Mesendoderm (in vitro differentiated cells): Measurements from ENCODE around the gene RALGPS1.

Source experiments
- DNase-seq: peaks from one replicate; pipeline ENCODE4 v3.0.0; 2013
- H2AK5ac ChIP-seq: 2 replicates; pipeline ENCODE4 v1.6.1; 2013; ENCODE audit warnings: low read length, inconsistent platforms
- H2BK120ac ChIP-seq: 2 replicates; pipeline ENCODE4 v1.6.1; 2013; ENCODE audit warnings: low read depth, mild to moderate bottlenecking, low read length, moderate library complexity, mixed read lengths
- H2BK15ac ChIP-seq: replicated peaks from 2 replicates; pipeline ENCODE4 v1.6.1; 2013; ENCODE audit warnings: low read depth, mild to moderate bottlenecking, moderate library complexity
- H2BK5ac ChIP-seq: 2 replicates; pipeline ENCODE4 v1.6.1; 2013; ENCODE audit warnings: low read length, inconsistent platforms
- H3K18ac ChIP-seq: 2 replicates; pipeline ENCODE4 v1.6.1; 2013; ENCODE audit warnings: mild to moderate bottlenecking, low read length, mixed read lengths
- H3K23ac ChIP-seq: one replicate; pipeline ENCODE4 v1.6.1; 2013; ENCODE audit warnings: low read length
- H3K27ac ChIP-seq: 2 replicates; pipeline ENCODE4 v1.5.1; 2013; ENCODE audit warnings: low read depth, mild to moderate bottlenecking, inconsistent platforms, low read length, moderate library complexity
- H3K27me3 ChIP-seq: 2 replicates; pipeline ENCODE4 v1.6.1; 2013; ENCODE audit warnings: low read length, control low read depth, mild to moderate bottlenecking, inconsistent platforms; ENCODE audit not compliant: insufficient read depth, poor library complexity
- H3K36me3 ChIP-seq: 2 replicates; pipeline ENCODE4 v1.6.1; 2013; ENCODE audit warnings: low read length, inconsistent platforms; ENCODE audit not compliant: control insufficient read depth, insufficient read depth
- H3K4ac ChIP-seq: one replicate; pipeline ENCODE4 v1.6.1; 2013; ENCODE audit warnings: low read depth, mild to moderate bottlenecking, low read length, moderate library complexity
- H3K4me1 ChIP-seq: 2 replicates; pipeline ENCODE4 v1.6.1; 2013; ENCODE audit warnings: low read depth, low read length, inconsistent platforms; ENCODE audit not compliant: control insufficient read depth
- H3K4me2 ChIP-seq: 2 replicates; pipeline ENCODE4 v1.6.1; 2013; ENCODE audit warnings: low read length
- H3K4me3 ChIP-seq: 2 replicates; pipeline ENCODE4 v1.5.1; 2013; ENCODE audit warnings: mild to moderate bottlenecking, low read length
- H3K56ac ChIP-seq: one replicate; pipeline ENCODE4 v1.6.1; 2013; ENCODE audit warnings: low read length
- H3K79me1 ChIP-seq: 2 replicates; pipeline ENCODE4 v1.6.1; 2013; ENCODE audit warnings: low read length, inconsistent platforms
- H3K79me2 ChIP-seq: 2 replicates; pipeline ENCODE4 v1.6.1; 2013; ENCODE audit warnings: mild to moderate bottlenecking, low read length; ENCODE audit not compliant: control insufficient read depth, insufficient read depth
- H3K9ac ChIP-seq: 2 replicates; pipeline ENCODE4 v1.6.1; 2013; ENCODE audit warnings: low read length, inconsistent platforms
- H4K5ac ChIP-seq: one replicate; pipeline ENCODE4 v1.6.1; 2013; ENCODE audit warnings: low read length
- H4K8ac ChIP-seq: one replicate; pipeline ENCODE4 v1.6.1; 2013; ENCODE audit warnings: low read depth, mild to moderate bottlenecking, control low read depth, low read length, moderate library complexity
- WGBS: extraction: QIAGEN DNeasy Blood & Tissue Kit; methylation state at CpG from one replicate; pipeline ENCODE4 v1.1.7; 2013; ENCODE audit warnings: low lambda C conversion rate, missing lambda C conversion rate; ENCODE audit not compliant: insufficient coverage; ENCODE audit errors: extremely low coverage; 5-methylcytosine and 5-hydroxymethylcytosine counted together

The RALGPS1 gene

DNA sequence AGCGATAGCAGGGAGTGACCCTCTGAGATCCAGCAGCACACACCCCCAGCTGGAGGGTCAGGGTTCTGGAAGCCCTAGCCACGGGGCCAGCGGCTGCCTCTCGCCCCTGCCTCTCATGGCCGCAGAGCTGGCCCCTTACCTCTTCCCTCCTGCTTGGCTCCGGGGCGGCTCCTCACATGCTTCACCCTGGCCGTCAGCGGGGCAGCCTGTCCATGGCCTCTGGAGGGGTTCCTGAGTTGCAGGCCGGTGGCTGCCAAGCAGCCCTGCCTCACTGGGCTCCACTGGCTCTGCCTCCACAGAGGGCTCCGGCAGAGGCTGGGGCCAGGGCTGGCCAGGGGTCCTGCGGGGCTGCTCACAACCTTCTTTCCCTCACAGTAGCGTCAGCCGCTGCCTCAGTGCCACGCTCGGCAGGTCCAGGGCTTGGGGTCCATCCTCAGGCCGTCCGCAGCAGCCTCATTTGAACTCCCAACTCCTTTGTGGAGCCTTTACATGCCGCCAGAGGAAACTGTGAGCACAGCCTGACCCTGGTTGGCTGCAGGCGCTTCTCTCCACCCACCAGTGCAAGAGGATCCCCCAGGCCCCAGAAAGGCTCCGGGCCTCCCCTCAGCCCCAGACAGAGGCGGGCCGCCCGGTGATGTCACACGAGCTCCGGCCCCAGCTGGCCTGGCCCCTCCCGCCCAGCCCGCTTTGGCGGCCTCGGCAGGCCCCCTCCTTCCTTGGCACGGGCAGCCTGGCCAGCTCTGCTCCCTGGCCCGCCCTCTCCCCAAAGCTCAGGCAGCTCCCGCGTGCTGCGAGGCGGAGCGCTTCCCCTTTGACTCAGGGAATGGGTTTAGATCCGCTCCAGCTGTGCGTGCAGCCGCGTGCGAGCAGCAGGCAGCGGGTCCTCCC, 207.8 kb downstream of the RALGPS1 start, which contains the start of gene ANGPTL2:
TSS of gene ANGPTL2 (minus strand) at position 460 of the 888 bp plus-strand sequence. CDS start 13,904 bp downstream, outside the sequence.
- Histone ChIP-seq H3K9ac (peak within 1 kb of the TSS; percentile 82), H4K8ac (no peak within 1 kb of the TSS), H3K27me3 (no peaks in the 10 kb centered on the region), H3K4me3 (peak within 1 kb of the TSS; percentile 55), H3K36me3 (no peaks in the 10 kb centered on the region), H3K4ac (no peak within 1 kb of the TSS), H3K27ac (no peak within 1 kb of the TSS), H3K79me1 (peaks cover 2% of the 10 kb centered on the region), H3K56ac (peak within 1 kb of the TSS; percentile 95), H4K5ac (no peak within 1 kb of the TSS), H3K23ac (peak within 1 kb of the TSS; percentile 37), H2BK120ac (no peak within 1 kb of the TSS), H3K79me2 (no peaks in the 10 kb centered on the region), H3K18ac (peak within 1 kb of the TSS; percentile 28), H3K4me1 (peaks cover 3% of the 10 kb centered on the region), H3K4me2 (peak within 1 kb of the TSS; percentile 95), H2AK5ac (no peak within 1 kb of the TSS), H2BK5ac (no peak within 1 kb of the TSS), H2BK15ac (no peak within 1 kb of the TSS)
- WGBS: no CpG with 5 or more reads among the region's 43 CpGs
- DNase-seq: peak; percentile 94

DNA sequence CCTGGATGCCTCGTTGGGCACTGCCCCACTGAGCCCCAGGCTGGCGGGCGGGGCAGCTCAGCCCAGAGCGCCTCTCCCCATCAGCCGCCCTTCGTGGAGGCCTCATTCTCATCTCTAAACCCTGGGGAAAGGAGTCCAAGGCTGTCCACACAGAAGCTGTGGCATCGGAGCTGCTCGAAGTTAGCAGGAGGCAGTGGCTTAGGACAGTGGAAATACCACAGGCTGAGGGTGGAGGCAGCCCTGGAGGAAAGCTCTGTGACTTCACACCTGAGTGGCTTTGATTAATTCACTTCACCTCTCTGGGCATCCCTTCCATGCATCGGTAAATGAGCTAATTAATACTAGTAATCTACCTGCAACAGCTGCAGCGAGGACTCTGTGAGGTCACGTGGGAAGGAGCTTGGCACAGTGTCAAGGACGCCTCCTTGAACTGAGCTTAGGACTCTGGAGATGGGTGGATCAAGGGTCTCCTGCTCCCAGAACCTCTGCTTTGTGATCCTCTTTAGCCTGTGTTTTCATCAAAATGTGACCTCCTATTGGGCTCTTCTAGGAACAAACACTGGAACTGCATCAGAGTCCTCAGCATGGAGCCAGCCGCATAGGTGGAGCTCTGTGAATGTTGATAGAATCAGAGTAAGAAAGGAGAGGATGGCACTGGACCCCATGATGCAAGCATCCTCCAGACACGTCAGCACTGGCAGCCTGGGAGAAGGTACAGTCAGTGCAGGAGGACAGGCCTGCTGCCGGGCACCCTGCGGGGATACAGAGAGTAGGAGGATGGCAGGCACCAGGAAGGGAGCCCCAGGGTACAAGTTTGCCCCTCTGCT, 208.7 kb downstream of the RALGPS1 start:
- Histone ChIP-seq H3K18ac (no peak overlapping the region), H2BK15ac (no peak overlapping the region), H2BK120ac (no peak overlapping the region), H3K4me3 (no peak overlapping the region), H3K56ac (peak overlapping the region; percentile 84), H3K4me2 (peak overlapping the region; percentile 32), H3K79me2 (no peaks in the 10 kb centered on the region), H2AK5ac (no peak overlapping the region), H3K79me1 (peaks cover 2% of the 10 kb centered on the region), H4K5ac (no peak overlapping the region), H3K9ac (peak overlapping the region; percentile 71), H3K4ac (no peak overlapping the region), H3K23ac (peak overlapping the region; percentile 29), H3K4me1 (peaks cover 3% of the 10 kb centered on the region), H3K27ac (no peak overlapping the region), H4K8ac (no peak overlapping the region), H3K36me3 (no peaks in the 10 kb centered on the region), H3K27me3 (no peaks in the 10 kb centered on the region), H2BK5ac (no peak overlapping the region)
- no peak for DNase-seq
- WGBS: no CpG with 5 or more reads among the region's 16 CpGs

DNA sequence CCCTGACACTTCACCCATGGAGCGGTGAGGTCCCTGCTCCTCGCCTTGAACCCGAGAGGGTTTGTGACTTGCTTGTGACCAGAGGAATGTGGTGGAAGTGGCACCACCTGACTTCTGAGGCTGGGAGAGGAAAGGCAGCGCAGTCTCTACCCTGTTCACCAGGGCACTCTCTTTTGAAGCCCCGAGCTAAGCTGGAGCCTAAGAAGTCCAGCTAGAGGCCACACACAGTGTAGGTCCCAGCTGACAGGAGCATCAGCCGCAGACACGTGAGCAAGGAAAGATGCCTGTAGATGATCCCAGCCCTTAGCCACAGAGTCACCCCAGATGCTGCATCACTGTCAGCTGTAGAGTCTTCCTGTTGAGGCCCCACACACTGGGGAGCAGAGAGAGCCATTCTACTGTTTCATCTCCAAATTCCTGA, 209.5 kb downstream of the RALGPS1 start:
- Histone ChIP-seq H3K79me2 (no peaks in the 10 kb centered on the region), H3K4me1 (peaks cover 3% of the 10 kb centered on the region)

DNA sequence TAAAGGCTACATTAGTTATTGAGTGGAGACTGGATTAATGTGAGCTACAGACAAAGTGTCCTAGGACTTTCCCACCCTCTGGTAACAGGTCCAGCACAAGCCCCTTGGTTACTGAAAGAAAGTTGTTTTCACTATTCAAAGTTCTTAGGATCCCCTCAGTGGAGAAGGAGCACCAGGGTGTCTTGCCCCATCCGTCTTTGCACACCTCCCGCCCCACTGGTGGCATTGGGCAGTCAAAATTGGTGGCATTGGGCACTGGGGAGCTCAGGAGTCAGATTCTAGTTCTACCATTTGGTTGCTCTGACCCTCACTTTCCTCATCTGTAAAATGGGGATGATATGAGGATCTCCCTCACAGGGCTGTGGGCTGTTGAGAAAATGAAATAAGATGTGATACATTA, 210.2 kb downstream of the RALGPS1 start:
- H3K27ac ChIP-seq: no peak overlapping the region
- WGBS: no CpG with 5 or more reads among the region's 2 CpGs

More for the DNA sequence above, 209.5 kb downstream of the RALGPS1 start:
- H3K23ac ChIP-seq: no peak overlapping the region
- H2AK5ac ChIP-seq: no peak overlapping the region
- H3K27me3 ChIP-seq: no peaks in the 10 kb centered on the region
- no peak overlapping the region for H2BK120ac ChIP-seq
- no peak overlapping the region for H4K5ac ChIP-seq
- no peak overlapping the region for H3K4me3 ChIP-seq
- no CpG with 5 or more reads among the region's 7 CpGs for WGBS
- no peak overlapping the region for H3K4ac ChIP-seq
- no peak overlapping the region for H3K27ac ChIP-seq
- no peaks in the 10 kb centered on the region for H3K36me3 ChIP-seq
- no peak overlapping the region for H3K18ac ChIP-seq
- DNase-seq: no peak
- no peak overlapping the region for H3K9ac ChIP-seq
- peaks cover 2% of the 10 kb centered on the region for H3K79me1 ChIP-seq
- H4K8ac ChIP-seq: no peak overlapping the region
- H2BK5ac ChIP-seq: no peak overlapping the region
- no peak overlapping the region for H2BK15ac ChIP-seq
- H3K4me2 ChIP-seq: no peak overlapping the region
- no peak overlapping the region for H3K56ac ChIP-seq

DNA sequence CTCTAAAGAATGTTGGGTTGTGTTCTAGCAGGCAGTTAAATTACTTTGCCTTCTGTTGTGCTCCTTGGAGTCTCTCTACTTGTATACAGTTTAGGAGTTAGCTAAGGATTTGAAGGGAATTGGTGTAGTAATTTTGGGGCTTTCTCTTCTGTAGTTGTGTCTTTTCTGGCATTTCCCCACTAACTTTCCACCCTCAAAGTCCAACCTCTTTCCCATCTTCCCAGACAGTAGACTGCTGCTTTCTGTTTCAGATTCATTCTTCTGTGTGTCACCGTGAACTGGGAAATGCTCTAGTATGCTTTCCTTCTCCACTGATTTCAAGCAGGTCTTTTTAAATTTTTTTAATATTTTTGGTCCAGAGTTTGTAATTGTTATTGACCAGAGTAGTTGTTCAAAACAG, 212.4 kb downstream of the RALGPS1 start:
- no peak overlapping the region for H2BK5ac ChIP-seq
- no CpG with 5 or more reads among the region's 1 CpG for WGBS
- H3K4me2 ChIP-seq: no peak overlapping the region
- no peak overlapping the region for H2BK15ac ChIP-seq
- no peaks in the 10 kb centered on the region for H3K27me3 ChIP-seq
- no peak overlapping the region for H3K18ac ChIP-seq
- no peak overlapping the region for H3K4me3 ChIP-seq
- H3K4me1 ChIP-seq: peaks cover 10% of the 10 kb centered on the region
- H3K56ac ChIP-seq: no peak overlapping the region
- H3K79me2 ChIP-seq: no peaks in the 10 kb centered on the region
- H4K5ac ChIP-seq: no peak overlapping the region
- H3K79me1 ChIP-seq: no peaks in the 10 kb centered on the region
- no peak overlapping the region for H2BK120ac ChIP-seq
- H3K27ac ChIP-seq: no peak overlapping the region
- H3K9ac ChIP-seq: no peak overlapping the region
- no peak overlapping the region for H3K23ac ChIP-seq
- H2AK5ac ChIP-seq: no peak overlapping the region
- DNase-seq: no peak
- H3K4ac ChIP-seq: no peak overlapping the region
- no peak overlapping the region for H4K8ac ChIP-seq
- no peaks in the 10 kb centered on the region for H3K36me3 ChIP-seq

More for the DNA sequence above, 210.2 kb downstream of the RALGPS1 start:
- Histone ChIP-seq H3K27me3 (no peaks in the 10 kb centered on the region), H4K8ac (no peak overlapping the region), H3K36me3 (no peaks in the 10 kb centered on the region), H3K56ac (no peak overlapping the region), H2BK120ac (no peak overlapping the region), H3K23ac (no peak overlapping the region), H3K4me2 (no peak overlapping the region), H2AK5ac (no peak overlapping the region), H3K18ac (no peak overlapping the region), H2BK5ac (no peak overlapping the region), H4K5ac (no peak overlapping the region), H3K4ac (no peak overlapping the region), H3K4me3 (no peak overlapping the region), H3K79me2 (no peaks in the 10 kb centered on the region), H3K79me1 (peaks cover 2% of the 10 kb centered on the region), H3K4me1 (peaks cover 4% of the 10 kb centered on the region), H3K9ac (no peak overlapping the region), H2BK15ac (no peak overlapping the region)
- DNase-seq: no peak
